UCSD-AML1 (cell line): ENCODE results near the gene SPRING1.
"Not testable (repeated sequence)": the region's sequence is repeated elsewhere in the genome, so short reads cannot be mapped to it uniquely, and the experiment has no call there.

Experiments
- DNase-seq: peaks from one replicate; lab custom pipeline; 2025; ENCODE audit not compliant: unreplicated experiment; lab: John Stamatoyannopoulos, UW

The SPRING1 gene

DNA sequence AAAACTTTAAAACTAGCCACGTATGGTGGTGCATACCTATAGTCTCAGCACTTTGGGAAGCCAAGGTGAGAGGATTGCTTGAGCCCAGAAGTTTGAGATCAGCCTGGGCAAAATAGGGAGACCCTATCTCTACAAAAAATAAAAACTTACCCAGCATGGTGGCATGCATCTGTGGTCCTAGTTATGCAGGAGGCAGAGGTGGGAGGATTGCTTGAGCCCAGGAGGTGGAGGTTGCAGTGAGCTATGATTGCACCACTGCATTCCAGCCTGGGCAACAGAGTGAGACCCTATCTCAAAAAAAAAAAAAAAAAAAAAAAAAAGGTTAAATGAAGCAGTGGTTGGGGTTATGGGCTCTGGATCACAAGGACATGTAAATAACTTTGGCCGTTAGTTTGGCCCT is 4.9 kb upstream of the SPRING1 start:
- not testable (repeated sequence) for DNase-seq

DNA sequence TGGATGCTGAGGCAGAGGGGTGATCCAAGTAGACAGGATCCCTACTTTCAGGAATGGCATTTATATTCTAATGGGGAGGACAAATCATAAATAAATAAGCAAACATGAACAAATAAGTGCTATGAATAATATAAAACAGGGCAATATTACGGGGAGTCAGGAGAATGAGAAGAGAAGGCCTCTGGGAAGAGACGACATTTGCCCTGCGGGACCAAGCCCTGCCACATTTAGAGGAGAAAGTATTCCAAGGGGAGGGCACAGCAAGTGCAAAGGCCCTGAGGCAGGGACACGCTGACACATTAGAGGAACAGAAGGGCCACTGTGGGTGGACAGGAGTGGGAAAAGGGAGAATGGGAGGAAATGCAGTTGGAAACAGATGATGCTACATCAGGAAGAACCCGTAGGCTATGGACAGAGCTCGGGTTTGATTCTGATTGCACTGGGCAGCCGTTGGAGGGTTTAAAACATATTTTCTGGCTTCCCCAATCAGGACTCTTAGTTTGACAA is 1.6 kb upstream of the SPRING1 start:
- no peak for DNase-seq

DNA sequence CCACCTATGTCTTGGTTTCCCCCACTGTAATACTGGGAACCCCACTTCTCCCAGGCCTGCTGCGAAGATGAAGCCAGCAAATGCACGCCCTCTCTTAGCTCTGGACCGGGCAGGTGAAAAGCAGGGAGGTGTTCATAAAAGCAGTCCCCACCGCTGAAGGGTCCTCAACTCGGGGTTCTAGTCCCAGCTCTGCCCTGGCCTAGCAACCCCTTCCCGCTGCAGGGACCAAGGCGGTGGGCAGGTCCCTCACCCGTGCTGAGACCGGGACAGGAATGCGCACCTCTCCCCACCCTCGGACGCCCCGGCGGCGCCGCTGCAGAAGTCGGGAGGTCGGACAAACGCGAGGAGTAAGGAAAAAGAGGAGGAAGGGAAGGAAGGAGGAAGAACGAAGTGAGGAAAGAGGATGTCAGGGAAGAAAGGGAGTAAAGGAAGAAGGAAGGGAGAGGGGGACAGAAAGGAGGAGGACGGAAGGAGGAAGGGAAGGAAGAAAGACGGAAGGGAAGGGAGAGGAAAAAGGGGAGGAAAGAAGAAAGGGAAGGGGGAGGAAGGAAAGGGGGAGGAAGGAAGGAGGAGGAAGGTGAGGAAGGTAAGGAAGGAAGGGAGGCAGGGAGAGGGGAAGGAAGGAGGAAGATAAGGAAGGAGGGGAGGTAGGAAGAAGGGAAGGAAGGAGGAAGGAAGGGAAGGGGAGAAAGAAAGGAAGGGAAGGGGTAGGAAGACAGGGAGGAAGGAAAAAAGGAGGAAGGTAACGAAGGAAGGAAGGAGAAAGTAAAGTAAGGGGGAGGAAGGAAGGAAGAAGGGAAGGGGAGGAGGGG is 701 bp downstream of the SPRING1 start:
- no peak for DNase-seq

DNA sequence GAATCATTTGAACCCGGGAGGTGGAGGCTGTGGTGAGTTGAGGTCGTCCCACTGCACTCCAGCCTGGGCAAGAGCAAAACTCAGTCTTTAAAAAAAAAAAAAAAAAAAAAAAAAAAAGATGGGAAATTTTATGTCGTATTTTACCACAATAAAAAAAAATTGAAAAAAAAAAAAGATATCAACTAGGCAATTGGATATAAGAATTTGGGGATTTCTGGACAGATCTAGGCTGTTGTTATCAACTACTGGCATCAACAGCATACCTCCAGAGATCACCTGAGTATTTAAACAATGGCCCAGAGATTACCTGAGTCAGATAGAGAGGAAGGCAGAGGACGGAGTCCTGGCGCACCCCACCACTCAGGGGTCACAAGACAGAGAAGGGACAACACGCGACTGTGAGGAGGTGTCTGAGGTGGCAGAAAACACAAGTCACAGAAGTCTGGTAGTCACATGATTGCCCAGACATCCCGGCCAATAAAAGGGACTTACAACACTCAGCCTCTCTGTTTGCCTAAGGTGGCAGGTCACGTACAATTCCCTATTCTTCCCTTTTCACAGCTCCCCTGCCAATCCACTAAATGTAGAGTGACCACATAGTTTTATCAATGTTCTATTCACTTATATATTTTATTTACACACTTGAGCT is 1.8 kb downstream of the SPRING1 start:
- no peak for DNase-seq

DNA sequence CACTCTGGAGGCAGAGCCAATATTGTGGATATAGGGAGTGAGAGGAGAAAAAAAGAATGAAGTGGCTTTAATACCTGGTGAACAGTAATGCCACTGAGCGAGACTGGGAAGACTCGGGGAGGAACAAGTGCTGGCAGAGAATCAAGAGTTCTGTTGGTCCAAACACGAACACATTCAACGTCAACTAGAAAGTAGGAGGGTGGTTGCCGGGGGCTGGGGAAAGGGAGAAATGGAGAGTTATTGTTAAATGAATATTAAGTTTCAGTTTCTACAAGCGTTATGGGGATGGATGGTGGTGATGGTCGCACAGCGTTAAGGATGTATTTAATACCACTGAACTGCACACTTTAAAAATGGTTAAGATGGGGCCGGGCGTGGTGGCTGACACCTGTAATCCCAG is 2.8 kb downstream of the SPRING1 start:
- no peak for DNase-seq

DNA sequence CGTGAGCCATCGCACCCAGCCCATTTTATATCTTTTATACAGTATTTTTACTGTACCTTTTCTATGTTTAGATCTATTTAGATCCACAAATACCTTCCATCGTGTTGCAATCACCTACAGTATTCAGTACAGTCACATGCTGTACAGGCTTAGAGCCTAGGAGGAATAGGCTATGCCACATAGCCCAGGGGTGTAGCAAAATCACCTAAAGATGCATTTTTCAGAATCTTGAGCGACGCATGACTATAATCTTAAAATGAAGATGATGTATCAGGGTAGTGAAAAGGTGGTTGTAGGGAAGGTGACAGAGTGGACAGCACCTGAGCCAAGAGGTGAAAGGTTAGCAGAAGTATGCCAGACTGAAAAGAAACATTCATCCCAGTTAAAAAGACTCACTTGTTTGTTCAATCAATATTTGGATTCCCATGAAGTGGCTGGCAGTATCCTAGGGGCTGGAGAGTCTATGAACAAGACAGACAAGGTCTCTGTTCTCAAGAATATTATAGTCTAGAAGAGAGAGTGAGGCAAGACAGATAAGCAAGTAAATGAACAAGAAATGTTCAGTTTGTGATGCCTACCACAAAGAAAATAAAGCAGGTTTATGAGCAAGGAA is 3.6 kb downstream of the SPRING1 start:
- no peak for DNase-seq

DNA sequence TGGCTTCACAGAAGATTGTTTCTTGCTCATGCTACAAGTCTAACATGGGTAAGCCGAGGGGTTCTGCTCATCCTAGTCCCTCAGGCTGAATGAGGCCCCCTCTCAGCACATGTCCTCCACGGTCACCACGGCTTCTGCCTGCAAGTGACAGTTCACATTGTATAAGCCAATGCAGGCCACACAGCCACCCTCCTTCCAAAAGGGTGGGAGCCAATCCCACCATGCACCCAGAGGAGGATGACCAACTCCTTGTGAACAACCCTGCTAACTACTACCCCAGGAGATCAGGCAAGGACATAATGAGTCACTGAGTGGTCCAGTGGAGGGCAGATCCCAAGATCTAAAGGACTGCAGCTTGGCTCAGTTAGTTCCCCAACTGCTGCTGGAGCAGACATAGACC is 6.1 kb downstream of the SPRING1 start:
- no peak for DNase-seq

DNA sequence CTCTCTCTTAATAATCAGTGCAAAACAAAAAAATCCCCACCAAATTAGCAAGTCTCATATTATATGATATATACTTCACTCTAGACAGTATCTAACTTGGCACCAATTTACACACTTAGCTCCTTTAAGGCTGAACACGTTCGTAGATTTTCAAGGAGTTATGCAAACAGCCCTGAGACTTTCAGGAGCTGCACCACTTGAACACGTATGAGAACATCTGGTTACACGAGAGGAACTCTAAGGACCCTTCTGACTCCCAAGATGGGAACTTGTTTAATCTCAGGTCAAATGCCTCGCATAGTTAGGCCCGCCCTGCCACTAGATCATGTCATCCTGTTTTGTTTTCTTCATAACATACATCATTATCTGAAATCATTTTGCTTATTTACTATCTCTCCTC is 10.0 kb downstream of the SPRING1 start:
- DNase-seq, result no peak

DNA sequence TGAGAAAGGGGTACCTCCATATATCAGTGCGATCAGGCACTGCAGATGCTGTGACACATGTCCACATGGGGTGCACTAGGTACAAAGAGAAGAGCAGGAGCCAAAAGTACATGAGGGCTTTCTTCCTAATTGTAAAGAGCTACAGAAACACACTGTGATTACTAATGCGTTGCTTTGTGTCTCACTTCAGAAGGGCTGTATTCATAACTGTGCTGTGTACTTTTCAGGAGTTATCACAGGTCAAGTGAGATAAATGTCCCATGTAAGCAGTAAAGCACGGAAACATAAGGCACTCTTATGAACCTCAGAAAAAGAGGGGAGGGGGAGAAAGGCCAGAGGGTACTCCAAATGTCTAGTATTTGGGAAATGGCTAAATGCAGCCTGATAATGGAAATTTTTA is 10.6 kb downstream of the SPRING1 start:
- no peak for DNase-seq

DNA sequence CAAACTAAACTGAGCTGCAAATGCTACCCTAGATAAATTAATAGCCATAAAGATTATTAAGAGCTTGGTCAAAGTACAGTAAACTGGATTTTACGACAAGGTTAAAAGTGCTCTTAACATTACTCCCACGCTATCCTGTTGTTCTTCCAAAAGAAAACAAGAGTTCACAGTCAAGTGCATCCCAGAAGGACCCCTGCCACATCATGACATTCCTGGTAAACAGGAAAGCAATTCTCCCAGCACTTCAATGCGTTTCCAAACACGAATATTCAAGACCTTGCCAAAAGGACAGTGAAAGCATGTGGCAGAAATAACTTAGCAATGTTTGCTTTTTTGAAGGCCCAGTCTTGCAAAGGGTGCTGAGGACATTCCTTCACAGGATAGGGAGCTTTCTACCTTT is 11.2 kb downstream of the SPRING1 start:
- no peak for DNase-seq

DNA sequence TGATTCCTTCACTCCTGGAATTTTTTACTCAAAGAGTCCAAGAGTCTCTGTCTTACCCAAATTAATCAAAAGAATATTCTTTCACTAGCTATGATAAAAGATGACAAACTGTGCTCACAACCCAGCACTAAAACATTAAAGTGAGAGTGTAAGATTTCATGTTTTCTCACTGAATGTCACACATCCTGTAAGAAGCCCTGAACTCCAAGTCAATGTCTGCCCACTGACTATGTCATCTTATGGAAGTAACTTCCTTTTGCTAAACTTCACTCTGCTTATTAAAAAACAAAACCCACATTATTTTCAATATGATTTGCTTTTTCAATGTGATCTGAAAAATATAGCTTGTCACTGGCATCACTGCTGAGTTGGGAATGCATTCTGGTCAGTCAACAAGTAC is 15.6 kb downstream of the SPRING1 start:
- DNase-seq, result no peak

DNA sequence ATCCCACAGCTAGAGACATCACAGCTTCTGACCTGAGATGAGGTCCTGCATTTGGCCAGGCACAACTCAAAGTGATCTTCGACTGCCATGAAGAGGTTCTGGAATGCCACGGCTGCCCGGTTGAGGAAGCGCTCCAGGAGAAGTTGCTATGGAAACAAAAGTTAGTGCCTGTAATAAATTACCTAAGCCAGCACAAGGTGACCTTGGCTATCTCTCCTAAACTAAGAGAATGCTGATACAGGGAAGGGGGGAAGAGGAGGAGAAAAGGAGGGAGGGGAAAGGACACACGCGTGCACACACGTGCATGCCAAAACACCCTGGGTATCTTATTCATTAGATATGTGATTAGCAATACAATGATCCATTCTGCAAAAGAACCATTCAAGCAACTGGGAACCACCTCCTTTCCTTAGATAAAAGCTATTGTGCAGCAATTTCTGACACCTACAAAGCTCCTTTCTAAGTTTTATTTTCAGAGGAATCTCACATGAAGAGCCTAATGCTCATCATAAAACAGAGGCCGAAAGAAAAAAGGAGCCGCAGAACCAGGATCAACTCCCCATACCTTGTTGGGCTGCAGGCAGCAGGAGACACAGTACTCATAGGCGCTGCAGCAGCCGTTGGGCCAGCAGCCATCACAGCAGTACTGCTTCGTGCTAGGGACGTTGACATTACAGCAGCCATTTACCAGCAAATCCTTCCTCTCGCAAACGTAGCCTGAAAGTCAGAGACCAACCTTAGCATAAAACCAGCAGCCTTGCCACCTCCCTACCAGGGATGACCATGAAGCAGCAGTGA is 17.9 kb downstream of the SPRING1 start:
- DNase-seq, result no peak

DNA sequence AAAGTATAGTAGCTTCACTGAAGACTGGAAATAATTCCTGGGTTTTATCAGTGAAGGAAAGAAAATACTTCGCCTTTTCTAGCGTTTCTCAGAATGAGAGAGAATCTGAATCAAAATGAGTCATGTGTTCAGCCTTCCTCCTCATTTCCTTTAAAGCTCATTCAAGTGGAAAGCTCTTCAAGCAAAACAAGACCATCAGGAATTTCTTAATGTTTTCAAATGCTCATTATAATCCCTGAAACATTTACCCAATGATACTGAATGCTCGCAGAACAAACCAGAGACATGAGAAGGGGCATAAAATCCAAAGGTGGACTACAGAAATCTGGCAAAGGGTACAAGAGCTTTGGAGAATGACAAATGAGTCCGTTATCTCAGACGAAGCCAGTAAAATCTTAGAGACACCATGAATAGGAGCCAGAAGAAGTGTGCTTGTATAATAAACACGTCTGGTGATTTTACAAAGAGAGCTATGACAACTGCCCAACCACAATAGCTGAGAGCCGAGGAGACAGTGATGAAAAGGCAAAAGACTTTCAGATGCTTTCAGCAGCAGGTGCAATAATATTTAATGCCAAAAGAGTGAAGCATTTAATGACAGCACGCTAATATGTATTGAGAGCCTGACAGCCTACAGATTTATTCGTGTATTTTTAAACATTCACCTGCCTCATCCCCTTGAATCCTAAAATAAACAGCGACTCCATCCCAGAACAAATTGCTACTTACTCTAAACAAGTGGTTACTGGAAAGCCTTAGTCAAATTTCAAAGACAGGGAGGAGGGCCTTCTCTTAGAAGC is 19.0 kb downstream of the SPRING1 start:
- no peak for DNase-seq

DNA sequence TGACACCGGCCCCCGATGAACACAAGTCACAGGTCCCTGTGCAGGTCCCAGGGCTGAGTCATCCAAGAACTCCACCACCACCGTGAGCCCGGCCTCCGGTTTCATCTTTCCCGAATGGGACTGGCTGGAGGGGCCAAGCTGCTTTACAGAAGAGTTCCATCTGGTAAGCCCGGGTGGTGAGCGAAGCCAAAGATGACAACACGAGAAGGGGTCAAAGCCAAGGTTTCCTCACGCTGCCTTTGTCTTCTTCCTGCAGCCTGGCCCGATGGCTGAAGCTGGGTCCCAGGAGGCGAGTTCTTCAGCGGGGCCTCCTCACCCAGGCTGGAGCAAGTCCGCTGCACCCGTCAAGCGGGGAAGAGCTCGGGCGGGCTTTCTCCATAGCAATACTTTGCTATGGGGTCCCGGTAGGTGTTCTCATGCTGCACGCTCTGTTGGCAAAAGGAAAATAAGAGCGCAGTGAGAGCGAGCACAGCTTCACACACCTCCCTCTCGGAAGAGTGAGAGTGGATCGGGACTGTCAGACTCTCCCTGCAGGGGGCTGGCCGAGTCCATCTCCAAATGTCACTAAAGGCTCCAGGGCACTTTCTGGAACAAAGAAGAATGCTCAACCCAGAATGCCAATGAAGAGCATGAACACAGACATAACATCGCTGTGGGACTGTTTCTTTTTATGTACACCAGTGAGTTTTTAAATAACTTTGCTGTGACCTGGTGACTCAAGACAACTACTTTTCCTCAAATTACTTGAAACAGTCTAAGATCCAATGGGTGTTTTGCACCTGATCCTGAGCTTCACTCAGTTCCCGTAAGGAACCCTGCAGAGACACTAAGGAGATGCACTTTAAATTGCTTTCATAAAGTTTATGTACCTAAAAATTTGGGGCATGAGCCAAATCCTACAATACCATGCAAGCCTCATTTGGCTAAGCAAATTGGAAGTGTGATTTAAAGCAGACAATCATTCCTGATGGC is 20.1 kb downstream of the SPRING1 start:
- DNase-seq, result no peak

DNA sequence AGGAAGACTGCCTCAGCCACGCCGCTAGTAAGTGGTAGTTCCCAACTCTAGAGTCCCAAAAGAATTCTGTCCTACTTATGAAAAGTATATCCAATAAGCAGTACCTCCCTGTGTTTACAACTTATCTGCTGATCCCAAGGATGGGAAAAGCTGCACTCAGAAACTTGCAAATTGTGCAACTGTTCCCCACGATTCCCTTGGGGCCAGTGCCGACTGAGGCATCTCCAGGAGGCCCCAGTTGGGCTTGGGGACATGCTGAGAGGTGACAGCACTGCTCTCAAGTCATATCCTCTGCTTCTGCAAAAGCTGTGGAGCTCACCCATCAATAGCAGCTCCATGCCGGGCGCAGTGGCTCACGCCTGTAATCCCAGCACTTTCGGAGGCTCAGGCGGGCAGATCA is 23.7 kb downstream of the SPRING1 start:
- no peak for DNase-seq

DNA sequence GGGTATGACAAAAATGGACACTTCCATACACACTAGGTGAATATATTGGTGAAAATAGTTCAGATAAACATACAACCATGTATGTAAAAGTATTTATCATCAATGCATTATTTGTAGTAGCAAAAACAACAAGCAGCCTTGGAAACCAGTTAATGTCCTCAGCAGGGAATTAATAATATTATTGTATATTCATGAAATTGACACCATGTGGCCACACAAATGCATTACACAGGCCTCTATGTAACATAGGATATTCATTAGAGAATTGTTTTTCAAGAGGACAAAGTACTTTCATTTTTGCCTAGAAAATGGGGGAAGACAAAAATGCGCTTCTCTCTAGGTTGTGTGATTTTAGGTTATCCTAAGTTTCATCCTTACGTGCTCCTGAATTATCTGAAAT is 24.3 kb downstream of the SPRING1 start:
- no peak for DNase-seq

DNA sequence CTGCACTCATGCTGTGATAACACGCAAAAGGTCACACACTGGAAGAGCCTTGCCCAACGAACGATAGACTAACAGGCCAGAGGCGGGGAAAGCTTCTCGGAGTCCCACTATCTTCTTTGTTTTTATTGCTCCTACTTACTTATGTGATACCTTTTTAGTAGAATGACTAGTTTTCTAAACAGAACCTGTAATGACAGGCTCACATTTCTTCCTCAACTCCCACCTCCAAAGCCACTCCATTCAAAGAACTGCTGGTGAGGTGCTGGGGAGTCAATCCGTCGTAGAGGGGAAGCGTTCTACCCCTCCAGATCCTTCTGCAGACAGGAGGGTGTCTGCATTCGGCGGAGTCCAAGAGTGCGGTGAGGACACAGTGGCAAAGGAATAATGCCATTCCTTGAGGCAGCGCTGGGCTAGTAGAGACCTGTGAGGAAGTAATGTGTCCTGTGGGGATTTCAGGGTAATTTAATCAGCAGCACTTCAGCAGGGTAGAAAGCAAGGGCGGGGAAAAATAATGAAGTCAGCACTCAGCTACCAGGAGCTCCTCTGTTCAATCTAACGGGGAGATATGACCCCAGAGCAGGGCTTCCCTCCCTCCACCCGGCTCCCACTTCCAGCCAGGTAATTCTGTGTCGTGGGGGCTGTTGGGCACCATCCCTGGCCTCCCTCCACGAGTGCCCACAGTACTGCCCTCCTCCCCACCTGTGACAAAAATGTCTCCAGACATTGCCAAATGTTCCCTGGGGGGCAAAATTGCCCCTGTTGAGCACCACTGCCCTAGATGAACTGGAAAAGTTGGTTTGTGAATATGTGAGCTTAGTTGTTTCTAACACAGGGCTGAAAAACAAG is 25.2 kb downstream of the SPRING1 start:
- DNase-seq, result no peak

DNA sequence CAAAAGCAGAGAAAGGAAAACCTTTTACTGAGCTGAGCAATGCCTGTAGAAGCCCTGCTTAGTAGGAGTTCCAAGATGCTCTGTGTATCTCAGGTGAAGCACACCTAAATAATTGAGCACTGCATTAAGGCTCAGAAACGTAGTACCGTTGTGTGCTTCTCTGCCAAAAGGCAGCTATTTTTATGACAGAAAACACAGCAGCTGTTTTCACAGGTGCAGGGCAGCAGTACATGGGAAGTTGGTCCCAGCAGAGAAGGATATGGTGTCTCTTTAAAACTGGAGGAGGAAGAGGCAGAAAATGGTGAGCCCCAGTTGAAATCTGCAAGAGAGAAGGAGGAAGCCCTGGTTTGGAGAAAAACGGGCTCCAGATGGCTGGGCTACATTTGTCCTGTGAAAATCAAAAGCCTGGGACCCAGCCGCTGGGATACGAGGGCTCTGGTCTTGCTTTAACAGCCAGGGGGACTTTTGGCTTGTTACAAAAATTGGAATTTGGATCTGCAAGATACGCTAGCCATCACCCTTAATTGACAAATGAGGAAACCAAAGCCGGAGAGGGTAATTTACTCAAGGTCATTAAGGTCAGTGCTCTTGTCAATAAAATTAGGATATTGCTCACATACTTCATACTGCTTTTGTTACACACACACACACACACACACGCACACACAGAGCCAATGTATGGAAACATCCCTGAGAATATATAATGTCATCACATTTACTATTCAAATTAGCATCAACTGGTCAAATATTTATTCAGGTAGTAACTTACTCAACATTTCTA is 27.3 kb downstream of the SPRING1 start:
- no peak for DNase-seq
